Measurements from ENCODE around the gene GKN2. TPM values are rescaled to one million over a fixed set of nuclear protein-coding genes. Genes with fewer than 3 reads are reported as not detected.
A peak's percentile ranks its signal among the peaks of the same experiment; 100 is the strongest.

Gene GKN2
- total and polyA plus RNA-seq, 2 of the 13 experiments (the other 11 are each of a cell fraction or from before 2014, with no cell fraction given), result not detected

DNA sequence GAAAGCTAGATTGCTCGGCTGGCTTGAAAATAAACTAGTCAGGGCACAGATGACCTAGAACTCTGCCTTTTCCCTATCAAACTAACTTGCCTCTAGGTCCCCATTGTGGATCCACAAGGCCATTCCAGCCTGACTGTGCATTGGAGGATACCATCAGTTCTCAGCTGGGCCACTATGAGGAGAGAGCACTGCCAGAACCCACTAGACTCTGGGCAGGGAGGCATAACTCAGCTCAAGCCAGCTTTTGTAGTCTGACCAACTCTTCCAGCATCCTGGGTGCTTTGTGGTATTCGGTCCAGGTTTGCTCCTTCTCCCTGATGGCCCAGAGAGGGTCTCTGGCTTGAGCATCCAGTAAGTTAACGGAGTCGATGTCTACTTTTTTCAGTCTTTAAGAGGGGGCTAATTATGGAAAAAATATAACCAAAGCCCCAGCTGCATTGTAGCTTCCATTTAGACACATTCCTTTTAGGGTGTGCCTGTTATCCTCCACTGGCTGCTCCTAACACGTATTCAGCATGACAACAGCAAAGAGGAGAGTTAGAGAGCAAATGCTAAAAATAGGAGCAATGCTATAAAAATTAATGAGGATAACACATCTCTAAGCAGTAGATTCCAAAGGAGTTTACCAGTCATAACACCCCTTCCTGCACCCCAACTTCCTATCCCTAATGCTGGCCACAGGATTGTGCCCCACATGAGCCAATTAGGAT is 15.2 kb downstream of the GKN2 start:
- H3K79me2 ChIP-seq (ENCODE audit: insufficient read depth, low read length), result no peaks in the 10 kb centered on the region
- H3K4me1 ChIP-seq (ENCODE audit: insufficient read depth, low read length), result no peaks in the 10 kb centered on the region
- DNase-seq (ENCODE audit: low spot score) (no peak), FAIRE-seq (no peak), ATAC-seq (peak; percentile 47)
- 0 out of 2 replicates have a peak, but pooled peaks cover 4% of the 10 kb centered on the region for H3K9me3 ChIP-seq (ENCODE audit: low read length)
- 3% methylated on average over 5 of the region's 5 CpGs for WGBS (ENCODE audit: low lambda C conversion rate)
- H3K27me3 ChIP-seq (ENCODE audit: control insufficient read depth in 1 of 2, insufficient read depth in 2 of 2, low read length in 2 of 2), result peaks cover 0 to 32% of the 10 kb centered on the region in 2 experiments; a peak in 3 of 5 replicates
- no peak overlapping the region for H3K9ac ChIP-seq (ENCODE audit: insufficient read depth, low read depth, low read length)
- no peak overlapping the region for H3K4me2 ChIP-seq (ENCODE audit: low read depth, low read length)
- ChIA-PET POLR2A (no interaction called here), CTCF (ENCODE audit: low intra/inter-chr PET ratio, low total read pairs) (no interaction called here)
- intact Hi-C loops (cut with micrococcal nuclease; ENCODE audit: unreplicated experiment) (no loop called here), in situ Hi-C loops (cut with HindIII; ENCODE audit: extremely low pct_ligation_motif_present, low pct_unique_long_range_greater_than_20kb) (no loop called here)
- no peak for TF ChIP-seq ZNF83 (CRISPR knock-in tag; IDR thresholded peaks at IDR 0.05; ENCODE audit: borderline replicate concordance)
- TF ChIP-seq ZNF547 (CRISPR knock-in tag; IDR thresholded peaks at IDR 0.05), result no peak
- no peak for TF ChIP-seq ZMAT5 (CRISPR knock-in tag; IDR thresholded peaks at IDR 0.05; ENCODE audit: borderline replicate concordance, low read depth)
- no peak for TF ChIP-seq ZNF841 (CRISPR knock-in tag; IDR thresholded peaks at IDR 0.05; ENCODE audit: borderline replicate concordance)
- no peak for TF ChIP-seq CBX1 (IDR thresholded peaks at IDR 0.05; ENCODE audit: low read depth)
- TF ChIP-seq ZFYVE20 (CRISPR knock-in tag; IDR thresholded peaks at IDR 0.05; ENCODE audit: borderline replicate concordance, low read depth), result no peak
- no peak for TF ChIP-seq HNF1A (IDR thresholded peaks at IDR 0.05; ENCODE audit: low read depth)
- TF ChIP-seq HNF1A (CRISPR knock-in tag; IDR thresholded peaks at IDR 0.05; ENCODE audit: borderline replicate concordance), result no peak
- TF ChIP-seq ZNF337 (CRISPR knock-in tag; IDR thresholded peaks at IDR 0.05; ENCODE audit: borderline replicate concordance, low read depth), result no peak
- no peak for TF ChIP-seq FOXC1 (CRISPR knock-in tag; IDR thresholded peaks at IDR 0.05; ENCODE audit: borderline replicate concordance)
- TF ChIP-seq, protein P1, sequence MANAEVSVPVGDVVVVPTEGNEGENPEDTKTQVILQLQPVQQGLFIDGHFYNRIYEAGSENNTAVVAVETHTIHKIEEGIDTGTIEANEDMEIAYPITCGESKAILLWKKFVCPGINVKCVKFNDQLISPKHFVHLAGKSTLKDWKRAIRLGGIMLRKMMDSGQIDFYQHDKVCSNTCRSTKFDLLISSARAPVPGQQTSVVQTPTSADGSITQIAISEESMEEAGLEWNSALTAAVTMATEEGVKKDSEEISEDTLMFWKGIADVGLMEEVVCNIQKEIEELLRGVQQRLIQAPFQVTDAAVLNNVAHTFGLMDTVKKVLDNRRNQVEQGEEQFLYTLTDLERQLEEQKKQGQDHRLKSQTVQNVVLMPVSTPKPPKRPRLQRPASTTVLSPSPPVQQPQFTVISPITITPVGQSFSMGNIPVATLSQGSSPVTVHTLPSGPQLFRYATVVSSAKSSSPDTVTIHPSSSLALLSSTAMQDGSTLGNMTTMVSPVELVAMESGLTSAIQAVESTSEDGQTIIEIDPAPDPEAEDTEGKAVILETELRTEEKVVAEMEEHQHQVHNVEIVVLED (CRISPR knock-in tag; IDR thresholded peaks at IDR 0.05; ENCODE audit: borderline replicate concordance), result no peak
- no peak for TF ChIP-seq ZNF235 (CRISPR knock-in tag; IDR thresholded peaks at IDR 0.05; ENCODE audit: borderline replicate concordance)
- no peak for TF ChIP-seq ZNF724P (CRISPR knock-in tag; IDR thresholded peaks at IDR 0.05; ENCODE audit: borderline replicate concordance)
- H2AFZ ChIP-seq (ENCODE audit: low read length), result no peak overlapping the region
- no peak overlapping the region for H3K4me3 ChIP-seq (replicated peaks in 1 of 3; ENCODE audit: insufficient read depth in 1 of 3, low read depth in 2 of 3, low read length in 3 of 3)
- no peaks in the 10 kb centered on the region for H4K20me1 ChIP-seq (ENCODE audit: insufficient read depth, low read length)
- no peak overlapping the region for H3K27ac ChIP-seq (ENCODE audit: extremely low read length, insufficient read depth, low read length)
- BruUV-seq (replicated peaks), result no TSS peak
- H3K36me3 ChIP-seq (replicated peaks in 1 of 2; ENCODE audit: control insufficient read depth in 1 of 2, insufficient read depth in 2 of 2, low read length in 2 of 2), result no peaks in the 10 kb centered on the region
